ENCODE data around the gene CELA3A.

CELA3A gene

DNA sequence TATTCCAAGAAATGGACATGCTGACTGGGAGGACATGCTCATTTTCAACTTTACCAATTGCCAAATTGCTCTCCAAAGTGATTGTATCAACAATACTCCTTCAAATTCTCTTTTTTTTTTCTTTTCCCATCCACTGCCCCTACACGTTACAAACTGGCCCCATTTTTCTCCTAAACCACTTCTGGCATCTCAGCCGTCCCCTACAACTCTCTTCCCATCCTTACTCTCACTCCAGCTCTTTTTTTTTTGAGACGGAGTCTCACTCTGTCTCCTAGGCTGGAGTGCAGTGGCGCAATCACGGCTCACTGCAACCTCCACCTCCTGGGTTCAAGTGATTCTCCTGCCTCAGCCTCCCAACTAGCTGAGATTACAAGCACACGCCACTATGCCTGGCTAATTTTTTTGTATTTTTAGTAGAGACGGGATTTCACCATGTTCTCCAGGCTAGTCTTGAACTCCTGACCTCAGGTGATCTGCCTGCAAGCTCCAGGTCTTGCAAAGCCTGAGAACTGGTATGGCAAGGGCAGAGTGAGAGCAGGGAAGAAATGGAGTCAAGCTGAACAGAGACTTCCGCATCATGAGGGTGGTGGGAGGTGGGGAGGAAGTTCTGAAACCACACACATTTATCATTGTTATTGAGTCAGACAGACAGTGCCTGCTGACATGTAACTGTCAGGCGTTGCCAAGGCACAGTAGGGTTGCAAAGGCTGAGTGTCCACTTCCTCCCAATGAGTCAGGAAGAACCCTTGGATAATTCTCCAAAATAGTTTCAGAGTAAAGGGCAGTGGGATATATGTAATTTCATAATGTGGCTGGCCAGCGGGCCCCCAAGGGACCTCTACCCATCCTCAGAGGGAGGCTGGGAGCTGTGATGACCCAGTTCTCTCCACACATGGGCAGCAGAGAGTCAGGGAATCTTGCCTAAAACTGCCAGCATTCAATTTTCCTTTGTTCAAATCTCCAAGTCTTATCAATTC, 17.4 kb downstream of the CELA3A start:
- no peak overlapping the region for H3K27ac ChIP-seq (ENCODE audit: low read length)
- no peak overlapping the region for H3K9ac ChIP-seq (ENCODE audit: low read length)
- no peaks in the 10 kb centered on the region for H3K27me3 ChIP-seq (ENCODE audit: low read depth, low read length)
- H4K20me1 ChIP-seq (ENCODE audit: insufficient read depth, low read length) = no peaks in the 10 kb centered on the region
- H2AFZ ChIP-seq (ENCODE audit: low read depth, low read length) = peak overlapping the region; percentile 87
- peaks cover 14% of the 10 kb centered on the region for H3K4me1 ChIP-seq (ENCODE audit: low read length)
- TF ChIP-seq, protein P1, sequence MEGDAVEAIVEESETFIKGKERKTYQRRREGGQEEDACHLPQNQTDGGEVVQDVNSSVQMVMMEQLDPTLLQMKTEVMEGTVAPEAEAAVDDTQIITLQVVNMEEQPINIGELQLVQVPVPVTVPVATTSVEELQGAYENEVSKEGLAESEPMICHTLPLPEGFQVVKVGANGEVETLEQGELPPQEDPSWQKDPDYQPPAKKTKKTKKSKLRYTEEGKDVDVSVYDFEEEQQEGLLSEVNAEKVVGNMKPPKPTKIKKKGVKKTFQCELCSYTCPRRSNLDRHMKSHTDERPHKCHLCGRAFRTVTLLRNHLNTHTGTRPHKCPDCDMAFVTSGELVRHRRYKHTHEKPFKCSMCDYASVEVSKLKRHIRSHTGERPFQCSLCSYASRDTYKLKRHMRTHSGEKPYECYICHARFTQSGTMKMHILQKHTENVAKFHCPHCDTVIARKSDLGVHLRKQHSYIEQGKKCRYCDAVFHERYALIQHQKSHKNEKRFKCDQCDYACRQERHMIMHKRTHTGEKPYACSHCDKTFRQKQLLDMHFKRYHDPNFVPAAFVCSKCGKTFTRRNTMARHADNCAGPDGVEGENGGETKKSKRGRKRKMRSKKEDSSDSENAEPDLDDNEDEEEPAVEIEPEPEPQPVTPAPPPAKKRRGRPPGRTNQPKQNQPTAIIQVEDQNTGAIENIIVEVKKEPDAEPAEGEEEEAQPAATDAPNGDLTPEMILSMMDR (IDR thresholded peaks at IDR 0.05; ENCODE audit: low read depth, low read length) = peak; percentile 49
- TF ChIP-seq EZH2phosphoT487 (IDR thresholded peaks at IDR 0.05; ENCODE audit: low read depth) = no peak
- no peaks in the 10 kb centered on the region for H3K36me3 ChIP-seq (replicated peaks; ENCODE audit: low read depth, low read length)
- peak overlapping the region; percentile 67 for H3K4me2 ChIP-seq (ENCODE audit: low read length)
- H3K9me3 ChIP-seq (ENCODE audit: insufficient read depth, low read length) = no peaks in the 10 kb centered on the region
- H3K79me2 ChIP-seq (ENCODE audit: low read length) = no peaks in the 10 kb centered on the region
- peak overlapping the region; percentile 38 for H3K4me3 ChIP-seq (ENCODE audit: low read length)

DNA sequence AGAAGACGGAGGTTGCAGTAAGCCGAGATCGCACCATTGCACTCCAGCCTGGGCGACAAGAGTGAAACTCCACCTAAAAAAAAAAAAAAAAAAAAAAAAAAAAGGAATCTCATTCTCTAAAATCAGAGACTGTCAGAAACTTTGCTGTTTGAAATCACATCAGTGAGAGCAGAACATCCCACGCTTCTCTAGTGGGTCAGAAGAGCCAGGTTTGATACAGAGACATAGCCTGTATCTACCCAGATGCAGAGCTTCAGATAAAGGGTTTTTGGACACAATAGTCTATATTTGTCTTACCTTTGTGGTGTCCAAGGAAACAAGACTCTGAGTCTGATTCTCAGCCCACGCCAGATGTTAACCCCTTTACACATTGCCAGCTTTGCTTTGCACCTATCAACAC, 19.6 kb downstream of the CELA3A start:
- no peaks in the 10 kb centered on the region for H3K27me3 ChIP-seq (ENCODE audit: low read depth, low read length)
- no peak overlapping the region for H2AFZ ChIP-seq (ENCODE audit: low read depth, low read length)
- no peak overlapping the region for H3K9ac ChIP-seq (ENCODE audit: low read length)
- H3K4me3 ChIP-seq (ENCODE audit: low read length) = no peak overlapping the region
- no peaks in the 10 kb centered on the region for H3K36me3 ChIP-seq (replicated peaks; ENCODE audit: low read depth, low read length)
- H3K9me3 ChIP-seq (ENCODE audit: insufficient read depth, low read length) = no peaks in the 10 kb centered on the region
- peaks cover 20% of the 10 kb centered on the region for H3K4me1 ChIP-seq (ENCODE audit: low read length)
- peaks cover 1% of the 10 kb centered on the region; the same call in 1 of the 2 replicates for H3K79me2 ChIP-seq (ENCODE audit: low read length)
- no peak overlapping the region for H3K27ac ChIP-seq (ENCODE audit: low read length)
- no peak for TF ChIP-seq EZH2phosphoT487 (IDR thresholded peaks at IDR 0.05; ENCODE audit: low read depth)
- TF ChIP-seq, protein P1 (IDR thresholded peaks at IDR 0.05; ENCODE audit: low read depth, low read length) = no peak
- no peaks in the 10 kb centered on the region for H4K20me1 ChIP-seq (ENCODE audit: insufficient read depth, low read length)
- no peak overlapping the region for H3K4me2 ChIP-seq (ENCODE audit: low read length)

DNA sequence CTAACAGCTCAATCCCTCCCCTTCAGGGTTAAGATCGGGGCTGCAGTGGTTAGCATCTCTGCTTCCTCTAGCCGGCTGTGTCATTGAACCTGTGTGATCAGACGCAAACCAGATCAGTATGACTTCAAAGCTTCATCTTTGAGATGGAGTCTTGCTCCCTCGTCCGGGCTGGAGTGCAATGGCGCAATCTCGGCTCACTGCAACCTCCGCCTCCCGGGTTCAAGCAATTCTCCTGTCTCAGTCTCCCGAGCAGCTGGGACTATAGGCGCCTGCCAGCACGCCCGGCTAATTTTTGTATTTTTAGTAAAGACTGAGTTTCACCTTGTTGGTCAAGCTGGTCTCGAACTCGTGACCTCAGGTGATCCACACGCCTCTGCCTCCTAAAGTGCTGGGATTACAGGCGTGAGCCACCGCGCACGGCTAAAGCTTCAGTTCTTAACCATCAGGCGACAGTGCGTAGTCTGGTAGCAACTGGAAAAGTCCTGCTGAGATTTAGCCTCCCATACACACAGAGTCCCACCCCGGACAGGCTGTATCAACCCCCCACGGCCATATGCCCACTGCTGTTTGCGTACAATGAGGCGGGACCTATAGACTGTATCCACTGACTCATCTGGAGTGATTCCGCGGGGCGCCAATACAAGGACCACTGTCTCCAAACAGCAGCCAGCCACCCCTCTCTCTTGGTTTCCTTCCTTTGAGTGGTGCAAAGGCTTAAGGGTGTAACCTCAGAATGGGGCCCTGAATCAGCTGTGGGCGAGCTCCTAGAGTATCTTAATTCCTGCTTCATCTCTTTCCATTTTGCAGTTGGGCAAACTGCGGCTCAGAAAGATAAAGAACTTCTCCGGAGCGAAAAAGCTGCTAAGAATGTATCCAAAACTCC, 23.3 kb downstream of the CELA3A start:
- Histone ChIP-seq H3K36me3 (replicated peaks; ENCODE audit: low read depth, low read length) (no peaks in the 10 kb centered on the region), H3K4me3 (ENCODE audit: low read length) (peak overlapping the region; percentile 92), H2AFZ (ENCODE audit: low read depth, low read length) (peak overlapping the region; percentile 66), H3K79me2 (ENCODE audit: low read length) (peaks cover 8% of the 10 kb centered on the region; the same call in 1 of the 2 replicates), H3K4me1 (ENCODE audit: low read length) (peaks cover 23% of the 10 kb centered on the region), H4K20me1 (ENCODE audit: insufficient read depth, low read length) (no peaks in the 10 kb centered on the region), H3K27ac (ENCODE audit: low read length) (peak overlapping the region; percentile 93), H3K9ac (ENCODE audit: low read length) (peak overlapping the region; percentile 99), H3K9me3 (ENCODE audit: insufficient read depth, low read length) (no peaks in the 10 kb centered on the region), H3K27me3 (ENCODE audit: low read depth, low read length) (no peaks in the 10 kb centered on the region), H3K4me2 (ENCODE audit: low read length) (peak overlapping the region; percentile 97)
- no peak for TF ChIP-seq EZH2phosphoT487 (IDR thresholded peaks at IDR 0.05; ENCODE audit: low read depth)
- TF ChIP-seq, protein P1 (IDR thresholded peaks at IDR 0.05; ENCODE audit: low read depth, low read length) = peak; percentile 18; the same call in 1 of the 2 replicates

Measured in OCI-LY3 (cell line).